GM19099 (cell line): ENCODE data around the gene CRYGA.

Source experiments
- POLR2A ChIP-seq: IDR thresholded peaks from 3 replicates; pipeline ENCODE4 v1.6.1; 2011; ENCODE audit warnings: low read depth; ENCODE audit not compliant: insufficient read length; ENCODE audit errors: extremely low read depth

The CRYGA gene

GRCh38 chr2:208163489-208163888 lies at the start of gene CRYGA:
TSS of gene CRYGA (minus strand) at chr2:208163589. CDS start at chr2:208163556, 33 bp downstream.
- no peak for TF ChIP-seq POLR2A

- TF ChIP-seq POLR2A, result no peak
These were observed 47.5 kb upstream of the CRYGA start for GRCh38 chr2:208210688-208211451.

GRCh38 chr2:208208335-208209085 lies 45.1 kb upstream of the CRYGA start:
- TF ChIP-seq POLR2A, result no peak

- no peak for TF ChIP-seq POLR2A
These were observed 44.4 kb upstream of the CRYGA start for GRCh38 chr2:208207769-208208168.

- no peak for TF ChIP-seq POLR2A
These were observed 40.8 kb upstream of the CRYGA start for GRCh38 chr2:208204166-208204565.

- no peak for TF ChIP-seq POLR2A
These were observed 32.1 kb upstream of the CRYGA start for GRCh38 chr2:208195531-208195930.

GRCh38 chr2:208192611-208193236 lies 29.3 kb upstream of the CRYGA start:
- no peak for TF ChIP-seq POLR2A

- no peak for TF ChIP-seq POLR2A
These were observed 26.6 kb upstream of the CRYGA start, which contains the start of gene C2orf80 for GRCh38 chr2:208189810-208190503. TSS of gene C2orf80 (minus strand) at chr2:208190030. CDS start at chr2:208186986, 3,044 bp downstream.

- TF ChIP-seq POLR2A, result no peak
These were observed 25.9 kb upstream of the CRYGA start for GRCh38 chr2:208189069-208189809.

- TF ChIP-seq POLR2A, result no peak
These were observed 23.5 kb upstream of the CRYGA start for GRCh38 chr2:208186893-208187292.

GRCh38 chr2:208186465-208186864 lies 23.1 kb upstream of the CRYGA start:
- no peak for TF ChIP-seq POLR2A

- TF ChIP-seq POLR2A, result no peak
These were observed 20.8 kb upstream of the CRYGA start for GRCh38 chr2:208183972-208184705.

GRCh38 chr2:208183526-208183925 lies 20.1 kb upstream of the CRYGA start:
- no peak for TF ChIP-seq POLR2A

GRCh38 chr2:208182835-208183234 lies 19.4 kb upstream of the CRYGA start:
- TF ChIP-seq POLR2A, result no peak

GRCh38 chr2:208179028-208179609 lies 15.7 kb upstream of the CRYGA start:
- no peak for TF ChIP-seq POLR2A
